ENCODE results near the gene PHACTR4.

GRCh38 chr1:28540651-28541050 is 171.1 kb downstream of the PHACTR4 start:
- no peak for TF ChIP-seq CTCF (IDR thresholded peaks at IDR 0.05)
- no peak for TF ChIP-seq POLR2A (IDR thresholded peaks at IDR 0.05)
